Caco-2 (cell line): ENCODE measurements around the gene AIFM1. TPM values are rescaled to one million over a fixed set of nuclear protein-coding genes. Genes with fewer than 3 reads are reported as not detected.
A peak's percentile ranks its signal among the peaks of the same experiment; 100 is the strongest.

Experiments
- BruUV-seq: library from RNA; stranded (reverse); fragments of 400-500 nt; replicated peaks from 2 replicates; lab custom pipeline; 2021; lab: Mats Ljungman, UMichigan
- CTCF ChIA-PET: fragments of 300-600 bp; sonication (Branson Sonifier 250); formaldehyde crosslinking; loops from one replicate; lab custom pipeline; 2022; ENCODE audit warnings: antibody characterized with exemption; lab: Charles Lee
- POLR2A ChIA-PET: fragments of 300-600 bp; sonication (Branson Sonifier 250); formaldehyde crosslinking; loops from one replicate; lab custom pipeline; 2022; ENCODE audit warnings: antibody characterized with exemption; lab: Charles Lee
- DNase-seq, 2 experiments: peaks; one replicate each; pipeline versions ENCODE4 v3.0.0 to v3.0.0-alpha.2; 2020 to 2022
- H3K27me3 ChIP-seq: replicated peaks from 2 replicates; pipeline ENCODE4 v1.6.0; 2011; ENCODE audit warnings: low read length; ENCODE audit not compliant: control insufficient read depth, insufficient read depth
- H3K36me3 ChIP-seq: 2 replicates; pipeline ENCODE4 v1.5.1; 2011; ENCODE audit warnings: low read length; ENCODE audit not compliant: control insufficient read depth, insufficient read depth
- H3K4me1 ChIP-seq: fragments of 250-450 bp; sonication (Bioruptor Pico); 2 replicates; pipeline ENCODE4 v1.5.1; 2020; ENCODE audit warnings: mild to moderate bottlenecking
- H3K4me3 ChIP-seq: 2 replicates; pipeline ENCODE4 v1.5.1; 2011; ENCODE audit warnings: low read depth, mild to moderate bottlenecking, control low read depth, low read length
- H3K9me3 ChIP-seq: fragments of 250-450 bp; sonication (Bioruptor Pico); 2 replicates; pipeline ENCODE4 v1.5.1; 2020; ENCODE audit warnings: mild to moderate bottlenecking, moderate library complexity
- H3K27ac Mint-ChIP-seq: one replicate; pipeline ENCODE4 v1.8.0; 2022; ENCODE audit warnings: mixed read lengths; ENCODE audit not compliant: unreplicated experiment
- H3K27me3 Mint-ChIP-seq: one replicate; pipeline ENCODE4 v1.8.0; 2022; ENCODE audit warnings: mixed read lengths; ENCODE audit not compliant: insufficient read depth, unreplicated experiment
- H3K36me3 Mint-ChIP-seq: one replicate; pipeline ENCODE4 v1.8.0; 2022; ENCODE audit warnings: mild to moderate bottlenecking, mixed read lengths; ENCODE audit not compliant: insufficient read depth, unreplicated experiment
- H3K4me1 Mint-ChIP-seq: one replicate; pipeline ENCODE4 v1.8.0; 2022; ENCODE audit warnings: low read depth, mixed read lengths; ENCODE audit not compliant: unreplicated experiment
- H3K4me3 Mint-ChIP-seq: one replicate; pipeline ENCODE4 v1.8.0; 2022; ENCODE audit warnings: mild to moderate bottlenecking, moderate library complexity, mixed read lengths; ENCODE audit not compliant: unreplicated experiment
- H3K9me3 Mint-ChIP-seq: one replicate; pipeline ENCODE4 v1.8.0; 2022; ENCODE audit warnings: mixed read lengths; ENCODE audit not compliant: unreplicated experiment
- intact Hi-C: fragments of 100-400 bp; cut with micrococcal nuclease; formaldehyde crosslinking; loops from one replicate; pipeline ENCODE4 v1.10.0; 2022; ENCODE audit not compliant: unreplicated experiment
- total RNA-seq: library from RNA; stranded (reverse); gene quantifications from 2 replicates; pipeline ENCODE4 v1.2.3, GENCODE V29; 2022
- TF ChIP-seq, protein P1 (sequence below), 2 experiments: fragments of 200-600 bp in 1 of 2; IDR thresholded peaks; 1 replicate in 1 of 2; 2 replicates in 1 of 2; pipeline versions ENCODE4 v1.5.1 to v1.8.0; 2011 to 2022; ENCODE audit warnings: antibody characterized with exemption in 1 of 2, control low read depth in 1 of 2, inconsistent platforms in 1 of 2, low read depth in 1 of 2, low read length in 1 of 2, mild to moderate bottlenecking in 1 of 2, moderate library complexity in 1 of 2; ENCODE audit not compliant: insufficient read depth in 1 of 2, severe bottlenecking in 1 of 2, unreplicated experiment in 1 of 2

Gene AIFM1
- total RNA-seq, 1 experiment from 2014 or later = 53.0 TPM

DNA sequence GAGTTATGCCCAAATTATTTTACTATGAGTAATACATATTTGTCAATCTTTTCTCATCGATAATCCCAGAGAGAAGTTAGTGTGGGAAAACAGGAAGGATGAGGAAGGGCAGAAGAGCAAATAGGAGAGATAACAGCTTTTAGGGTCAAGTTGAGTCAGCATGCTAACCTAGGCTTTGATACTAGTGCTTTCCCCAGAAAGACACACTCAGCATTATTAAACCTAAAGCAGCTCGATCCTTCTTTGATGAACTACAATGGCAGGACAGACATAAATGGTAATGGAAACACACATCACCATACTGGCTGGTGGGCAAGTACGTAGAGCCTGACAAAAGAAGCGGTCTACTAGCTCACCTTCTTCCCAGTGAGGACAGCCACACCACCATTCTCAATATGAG, 20.5 kb downstream of the AIFM1 start:
- H3K36me3 Mint-ChIP-seq = peaks cover 28% of the 10 kb centered on the region
- BruUV-seq = no TSS peak

DNA sequence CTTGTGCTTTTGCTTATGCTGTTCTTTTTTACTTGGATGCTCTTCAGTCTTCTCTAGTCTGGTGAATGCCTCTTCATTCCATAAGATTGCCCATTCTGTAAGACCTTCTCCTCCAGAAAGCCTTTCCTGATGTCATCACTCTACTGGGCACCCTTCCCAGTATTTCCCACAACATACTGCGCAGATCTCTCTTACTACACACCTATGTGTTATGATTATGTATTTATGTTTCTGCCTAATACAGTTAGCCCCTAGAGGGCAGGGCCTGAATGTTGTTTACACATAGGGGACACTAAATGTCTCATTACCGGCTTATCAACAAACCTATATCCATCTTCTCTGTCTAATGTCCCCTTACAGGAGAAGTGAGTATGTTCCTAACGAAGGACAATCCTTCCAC, 21.1 kb downstream of the AIFM1 start:
- intact Hi-C loops = no loop called here
- no peak for DNase-seq
- no peaks in the 10 kb centered on the region for H3K9me3 ChIP-seq
- no peaks in the 10 kb centered on the region for H3K27me3 ChIP-seq
- TF ChIP-seq, protein P1, sequence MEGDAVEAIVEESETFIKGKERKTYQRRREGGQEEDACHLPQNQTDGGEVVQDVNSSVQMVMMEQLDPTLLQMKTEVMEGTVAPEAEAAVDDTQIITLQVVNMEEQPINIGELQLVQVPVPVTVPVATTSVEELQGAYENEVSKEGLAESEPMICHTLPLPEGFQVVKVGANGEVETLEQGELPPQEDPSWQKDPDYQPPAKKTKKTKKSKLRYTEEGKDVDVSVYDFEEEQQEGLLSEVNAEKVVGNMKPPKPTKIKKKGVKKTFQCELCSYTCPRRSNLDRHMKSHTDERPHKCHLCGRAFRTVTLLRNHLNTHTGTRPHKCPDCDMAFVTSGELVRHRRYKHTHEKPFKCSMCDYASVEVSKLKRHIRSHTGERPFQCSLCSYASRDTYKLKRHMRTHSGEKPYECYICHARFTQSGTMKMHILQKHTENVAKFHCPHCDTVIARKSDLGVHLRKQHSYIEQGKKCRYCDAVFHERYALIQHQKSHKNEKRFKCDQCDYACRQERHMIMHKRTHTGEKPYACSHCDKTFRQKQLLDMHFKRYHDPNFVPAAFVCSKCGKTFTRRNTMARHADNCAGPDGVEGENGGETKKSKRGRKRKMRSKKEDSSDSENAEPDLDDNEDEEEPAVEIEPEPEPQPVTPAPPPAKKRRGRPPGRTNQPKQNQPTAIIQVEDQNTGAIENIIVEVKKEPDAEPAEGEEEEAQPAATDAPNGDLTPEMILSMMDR (IDR thresholded peaks at IDR 0.05; ENCODE audit: insufficient read depth in 1 of 2, low read depth in 1 of 2, low read length in 1 of 2, severe bottlenecking in 1 of 2, unreplicated experiment in 1 of 2) = no peak
- H3K4me3 ChIP-seq = no peak overlapping the region
- Mint-ChIP-seq H3K9me3 (no peaks in the 10 kb centered on the region), H3K4me3 (no peak overlapping the region), H3K27ac (peak overlapping the region; percentile 71), H3K27me3 (no peaks in the 10 kb centered on the region), H3K4me1 (no peaks in the 10 kb centered on the region), H3K36me3 (peaks cover 28% of the 10 kb centered on the region)
- no peaks in the 10 kb centered on the region for H3K4me1 ChIP-seq
- CTCF ChIA-PET = no interaction called here
- BruUV-seq = no TSS peak
- no peaks in the 10 kb centered on the region; the same call in 1 of the 2 replicates for H3K36me3 ChIP-seq
- POLR2A ChIA-PET = no interaction called here

More for the DNA sequence above, 20.5 kb downstream of the AIFM1 start:
- Mint-ChIP-seq H3K27me3 (no peaks in the 10 kb centered on the region), H3K4me1 (no peaks in the 10 kb centered on the region), H3K4me3 (no peak overlapping the region), H3K27ac (no peak overlapping the region), H3K9me3 (no peaks in the 10 kb centered on the region)
- ChIA-PET CTCF (no interaction called here), POLR2A (no interaction called here)
- Histone ChIP-seq H3K4me3 (no peak overlapping the region), H3K36me3 (no peaks in the 10 kb centered on the region; the same call in 1 of the 2 replicates), H3K4me1 (no peaks in the 10 kb centered on the region), H3K9me3 (no peaks in the 10 kb centered on the region), H3K27me3 (no peaks in the 10 kb centered on the region)
- TF ChIP-seq, protein P1 (IDR thresholded peaks at IDR 0.05; ENCODE audit: insufficient read depth in 1 of 2, low read depth in 1 of 2, low read length in 1 of 2, severe bottlenecking in 1 of 2, unreplicated experiment in 1 of 2) = no peak
- DNase-seq = no peak
- intact Hi-C loops = no loop called here

DNA sequence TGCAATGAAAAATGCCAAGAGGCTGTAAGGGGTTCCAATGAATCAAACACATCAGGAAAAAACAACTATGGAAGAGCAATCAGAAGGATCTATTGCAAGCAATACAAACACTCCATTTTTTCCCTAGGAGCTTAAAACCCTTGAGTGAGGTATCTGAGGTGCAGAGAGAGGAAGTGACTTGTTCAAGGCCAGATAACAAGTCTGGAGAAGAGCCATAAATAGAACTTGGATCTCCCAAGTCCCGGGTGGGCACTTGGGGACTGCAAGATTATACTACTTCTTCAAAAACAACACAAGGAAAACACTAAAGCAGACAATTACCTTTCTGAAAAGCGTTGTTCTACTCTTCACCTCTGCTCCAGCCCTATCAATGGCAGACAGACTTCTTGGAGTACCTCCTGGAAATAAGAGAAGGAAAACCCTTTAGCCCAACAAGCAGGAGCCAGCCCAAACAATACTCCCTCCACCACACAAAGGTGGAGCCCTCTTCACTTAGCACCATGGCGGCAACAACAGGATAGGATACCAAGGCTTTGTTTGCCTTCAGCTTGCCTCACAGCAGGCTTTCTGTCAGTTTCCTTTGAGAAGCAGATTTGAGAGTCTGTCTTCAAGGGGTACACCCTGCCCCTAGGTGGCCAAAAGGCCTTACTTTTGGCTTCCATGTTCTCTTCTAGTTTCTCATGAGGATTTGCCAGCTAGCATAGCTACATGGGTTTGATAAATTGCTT, 26.0 kb downstream of the AIFM1 start:
- no peak for DNase-seq
- Histone ChIP-seq H3K9me3 (no peaks in the 10 kb centered on the region), H3K4me1 (no peaks in the 10 kb centered on the region), H3K36me3 (no peaks in the 10 kb centered on the region), H3K4me3 (no peak overlapping the region), H3K27me3 (no peaks in the 10 kb centered on the region)
- no peaks in the 10 kb centered on the region for H3K9me3 Mint-ChIP-seq
- TF ChIP-seq, protein P1 (IDR thresholded peaks at IDR 0.05; ENCODE audit: insufficient read depth in 1 of 2, low read depth in 1 of 2, low read length in 1 of 2, severe bottlenecking in 1 of 2, unreplicated experiment in 1 of 2) = no peak
- H3K27me3 Mint-ChIP-seq = no peaks in the 10 kb centered on the region
- intact Hi-C loops = no loop called here
- peaks cover 24% of the 10 kb centered on the region for H3K36me3 Mint-ChIP-seq
- no TSS peak for BruUV-seq
- ChIA-PET CTCF (no interaction called here), POLR2A (no interaction called here)
- H3K4me3 Mint-ChIP-seq = no peak overlapping the region
- H3K4me1 Mint-ChIP-seq = no peaks in the 10 kb centered on the region
- H3K27ac Mint-ChIP-seq = no peak overlapping the region
